GM23338 (cell line): ENCODE results near the gene SLC44A4. TPM values are rescaled to one million over a fixed set of nuclear protein-coding genes. Genes with fewer than 3 reads are reported as not detected.
A peak's percentile ranks its signal among the peaks of the same experiment; 100 is the strongest.

Source experiments
- polyA plus RNA-seq: library from polyadenylated mRNA; unstranded; fragments of >200 nt; fragmentation: Nextera tagmentation; extraction: Ambion mirVana; gene quantifications from 2 replicates; pipeline ENCODE4 v1.2.1, GENCODE V29; 2016
- small RNA-seq: library from RNA; depleted of rRNA; stranded (forward); fragments of <200 nt; gene quantifications from one replicate; pipeline ENCODE3, GENCODE V24; 2014; ENCODE audit warnings: low replicate concordance
- total RNA-seq: library from RNA; depleted of rRNA; stranded (reverse); fragments of >200 nt; shearing (Covaris generic); gene quantifications from 2 replicates; pipeline ENCODE4 v1.2.3, GENCODE V29; 2014; rRNA removed

The SLC44A4 gene
- total and polyA plus RNA-seq, 2 experiments from 2014 or later, result 1.1 to 3.7 TPM

Small RNA genes within 50 kb of the gene (small RNA-seq; reads per million reads assigned to genes)
- gene SNORD48 (153 reads per million, percentile 99 among the genes with 10 or more reads in this experiment), gene SNORD52 (not detected)

Other genes starting within 250 kb of the SLC44A4 start
Only the 30 nearest of the 35 such genes appear.
- gene GPANK1, start 214.0 kb downstream of the SLC44A4 start, total RNA-seq, result 24.6 and 27.1 TPM in 2 replicates
- 49.2 and 54.0 TPM in 2 replicates for gene GPANK1, start 214.0 kb downstream of the SLC44A4 start, polyA plus RNA-seq
- gene CSNK2B, start 212.9 kb downstream of the SLC44A4 start, total RNA-seq, result 210 and 260 TPM in 2 replicates
- gene CSNK2B, start 212.9 kb downstream of the SLC44A4 start, polyA plus RNA-seq, result 271 and 282 TPM in 2 replicates
- 3.8 and 7.9 TPM in 2 replicates for gene LY6G5B, start 209.0 kb downstream of the SLC44A4 start, total RNA-seq
- 8.4 and 8.5 TPM in 2 replicates for gene LY6G5B, start 209.0 kb downstream of the SLC44A4 start, polyA plus RNA-seq
- gene LY6G5C, start 197.9 kb downstream of the SLC44A4 start, total RNA-seq, result 1.1 TPM in 1 of 2 replicates, not detected in the other
- gene LY6G5C, start 197.9 kb downstream of the SLC44A4 start, polyA plus RNA-seq, result 2.1 TPM in 2 replicates
- gene ABHD16A, start 175.7 kb downstream of the SLC44A4 start, total RNA-seq, result 29.7 and 37.0 TPM in 2 replicates
- gene ABHD16A, start 175.7 kb downstream of the SLC44A4 start, polyA plus RNA-seq, result 25.9 and 26.9 TPM in 2 replicates
- not detected in 2 replicates for gene LY6G6F, start 172.1 kb downstream of the SLC44A4 start, total RNA-seq
- gene LY6G6F, start 172.1 kb downstream of the SLC44A4 start, polyA plus RNA-seq, result not detected in 2 replicates
- gene LY6G6D, start 163.6 kb downstream of the SLC44A4 start, total RNA-seq, result not detected in 2 replicates
- gene LY6G6D, start 163.6 kb downstream of the SLC44A4 start, polyA plus RNA-seq, result not detected in 2 replicates
- gene LY6G6C, start 157.3 kb downstream of the SLC44A4 start, total RNA-seq, result not detected in 2 replicates
- gene LY6G6C, start 157.3 kb downstream of the SLC44A4 start, polyA plus RNA-seq, result 0.23 TPM in 1 of 2 replicates, not detected in the other
- gene MPIG6B, start 155.6 kb downstream of the SLC44A4 start, total RNA-seq, result not detected in 2 replicates
- 0.12 and 0.13 TPM in 2 replicates for gene MPIG6B, start 155.6 kb downstream of the SLC44A4 start, polyA plus RNA-seq
- gene DDAH2, start 149.7 kb downstream of the SLC44A4 start, total RNA-seq, result 58.7 and 62.2 TPM in 2 replicates
- gene DDAH2, start 149.7 kb downstream of the SLC44A4 start, polyA plus RNA-seq, result 65.0 and 65.1 TPM in 2 replicates
- 226 and 269 TPM in 2 replicates for gene CLIC1, start 142.5 kb downstream of the SLC44A4 start, total RNA-seq
- gene CLIC1, start 142.5 kb downstream of the SLC44A4 start, polyA plus RNA-seq, result 269 and 296 TPM in 2 replicates
- gene MSH5, start 139.0 kb downstream of the SLC44A4 start, total RNA-seq, result 23.9 and 27.2 TPM in 2 replicates
- gene MSH5, start 139.0 kb downstream of the SLC44A4 start, polyA plus RNA-seq, result 12.1 and 12.8 TPM in 2 replicates
- 3.9 TPM in 1 of 2 replicates, not detected in the other for gene SAPCD1, start 116.3 kb downstream of the SLC44A4 start, total RNA-seq
- 4.5 and 5.0 TPM in 2 replicates for gene SAPCD1, start 116.3 kb downstream of the SLC44A4 start, polyA plus RNA-seq
- 0.07 and 0.12 TPM in 2 replicates for gene VWA7, start 101.7 kb downstream of the SLC44A4 start, total RNA-seq
- gene VWA7, start 101.7 kb downstream of the SLC44A4 start, polyA plus RNA-seq, result 0.36 and 0.75 TPM in 2 replicates
- gene VARS1, start 83.2 kb downstream of the SLC44A4 start, total RNA-seq, result 137 and 153 TPM in 2 replicates
- gene VARS1, start 83.2 kb downstream of the SLC44A4 start, polyA plus RNA-seq, result 66.0 and 71.2 TPM in 2 replicates
- gene LSM2, start 72.0 kb downstream of the SLC44A4 start, total RNA-seq, result 93.5 and 106 TPM in 2 replicates
- gene LSM2, start 72.0 kb downstream of the SLC44A4 start, polyA plus RNA-seq, result 140 and 143 TPM in 2 replicates
- 0.50 and 0.83 TPM in 2 replicates for gene HSPA1L, start 63.7 kb downstream of the SLC44A4 start, total RNA-seq
- 0.44 and 0.49 TPM in 2 replicates for gene HSPA1L, start 63.7 kb downstream of the SLC44A4 start, polyA plus RNA-seq
- 57.1 and 58.3 TPM in 2 replicates for gene HSPA1A, start 63.5 kb downstream of the SLC44A4 start, total RNA-seq
- 36.1 and 39.1 TPM in 2 replicates for gene HSPA1A, start 63.5 kb downstream of the SLC44A4 start, polyA plus RNA-seq
- gene HSPA1B, start 51.3 kb downstream of the SLC44A4 start, total RNA-seq, result 102 and 113 TPM in 2 replicates
- 25.9 and 31.7 TPM in 2 replicates for gene HSPA1B, start 51.3 kb downstream of the SLC44A4 start, polyA plus RNA-seq
- gene NEU1, start 16.2 kb downstream of the SLC44A4 start, total RNA-seq, result 41.1 and 47.4 TPM in 2 replicates
- 31.4 and 32.3 TPM in 2 replicates for gene NEU1, start 16.2 kb downstream of the SLC44A4 start, polyA plus RNA-seq
- gene EHMT2, start 18.7 kb upstream of the SLC44A4 start, total RNA-seq, result 184 and 193 TPM in 2 replicates
- gene EHMT2, start 18.7 kb upstream of the SLC44A4 start, polyA plus RNA-seq, result 112 and 113 TPM in 2 replicates
- 14.4 and 14.9 TPM in 2 replicates for gene ZBTB12, start 23.1 kb upstream of the SLC44A4 start, total RNA-seq
- gene ZBTB12, start 23.1 kb upstream of the SLC44A4 start, polyA plus RNA-seq, result 0.18 and 0.68 TPM in 2 replicates
- 1.7 and 2.4 TPM in 2 replicates for gene C2, start 48.7 kb upstream of the SLC44A4 start, total RNA-seq
- 0.16 and 0.23 TPM in 2 replicates for gene C2, start 48.7 kb upstream of the SLC44A4 start, polyA plus RNA-seq
- not detected in 2 replicates for gene CFB, start 67.1 kb upstream of the SLC44A4 start, total RNA-seq
- 0.86 TPM in 1 of 2 replicates, not detected in the other for gene CFB, start 67.1 kb upstream of the SLC44A4 start, polyA plus RNA-seq
- gene NELFE, start 80.0 kb upstream of the SLC44A4 start, total RNA-seq, result 64.0 and 69.0 TPM in 2 replicates
- 86.0 and 93.4 TPM in 2 replicates for gene NELFE, start 80.0 kb upstream of the SLC44A4 start, polyA plus RNA-seq
- 47.2 and 50.2 TPM in 2 replicates for gene SKIC2, start 80.2 kb upstream of the SLC44A4 start, total RNA-seq
- 21.6 and 24.5 TPM in 2 replicates for gene SKIC2, start 80.2 kb upstream of the SLC44A4 start, polyA plus RNA-seq
- gene DXO, start 93.1 kb upstream of the SLC44A4 start, total RNA-seq, result 12.1 and 19.7 TPM in 2 replicates
- gene DXO, start 93.1 kb upstream of the SLC44A4 start, polyA plus RNA-seq, result 15.6 and 16.2 TPM in 2 replicates
- 0.97 and 2.4 TPM in 2 replicates for gene C4A, start 103.1 kb upstream of the SLC44A4 start, total RNA-seq
- 0.48 TPM in 1 of 2 replicates, not detected in the other for gene C4A, start 103.1 kb upstream of the SLC44A4 start, polyA plus RNA-seq
- 0.39 TPM in 1 of 2 replicates, not detected in the other for gene C4B, start 135.8 kb upstream of the SLC44A4 start, total RNA-seq
- 0.19 and 0.57 TPM in 2 replicates for gene C4B, start 135.8 kb upstream of the SLC44A4 start, polyA plus RNA-seq
- gene CYP21A2, start 159.4 kb upstream of the SLC44A4 start, total RNA-seq, result not detected in 2 replicates
- gene CYP21A2, start 159.4 kb upstream of the SLC44A4 start, polyA plus RNA-seq, result 0.10 TPM in 1 of 2 replicates, not detected in the other